OCI-LY3 (cell line): ENCODE measurements around the gene TRIM6.

Experiments used
- H2AFZ ChIP-seq: fragments of 200-600, 300-600 bp; shearing (Covaris generic); 2 replicates; pipeline ENCODE4 v1.6.0; 2014; ENCODE audit warnings: antibody characterized with exemption, low read depth, low read length
- H3K27ac ChIP-seq: fragments of 200-600, 300-600 bp; sonication (generic); 2 replicates; pipeline ENCODE4 v1.5.1; 2014; ENCODE audit warnings: mild to moderate bottlenecking, low read length, moderate library complexity, mixed read lengths
- H3K27me3 ChIP-seq: fragments of 200-600, 300-600 bp; sonication (generic); 2 replicates; pipeline ENCODE4 v1.6.1; 2014; ENCODE audit warnings: low read depth, low read length, mixed read lengths
- H3K36me3 ChIP-seq: fragments of 200-600, 300-600 bp; sonication (generic); replicated peaks from 2 replicates; pipeline ENCODE3; 2014; ENCODE audit warnings: low read depth, low read length, mixed read lengths
- H3K4me1 ChIP-seq: fragments of 300-600, 200-600 bp; sonication (generic); 2 replicates; pipeline ENCODE4 v1.6.1; 2014; ENCODE audit warnings: low read length, mixed read lengths
- H3K4me2 ChIP-seq: fragments of 200-600, 300-600 bp; sonication (generic); 2 replicates; pipeline ENCODE4 v1.6.1; 2014; ENCODE audit warnings: low read length, mixed read lengths
- H3K4me3 ChIP-seq: fragments of 300-600, 200-600 bp; sonication (generic); 2 replicates; pipeline ENCODE4 v1.5.1; 2014; ENCODE audit warnings: antibody characterized with exemption, mild to moderate bottlenecking, low read length, moderate library complexity
- H3K79me2 ChIP-seq: fragments of 300-600, 200-600 bp; shearing (Covaris generic); 2 replicates; pipeline ENCODE4 v1.6.1; 2014; ENCODE audit warnings: mild to moderate bottlenecking, low read length, mixed read lengths
- H3K9ac ChIP-seq: fragments of 300-600, 200-600 bp; shearing (Covaris generic); 2 replicates; pipeline ENCODE4 v1.6.0; 2014; ENCODE audit warnings: mild to moderate bottlenecking, low read length, moderate library complexity
- H3K9me3 ChIP-seq: fragments of 200-600, 300-600 bp; shearing (Covaris generic); 2 replicates; pipeline ENCODE4 v1.6.1; 2014; ENCODE audit warnings: low read length, mixed read lengths; ENCODE audit not compliant: insufficient read depth
- H4K20me1 ChIP-seq: fragments of 200-600, 300-600 bp; sonication (generic); 2 replicates; pipeline ENCODE4 v1.6.1; 2016; ENCODE audit warnings: low read length, mixed read lengths; ENCODE audit not compliant: insufficient read depth
- CTCF ChIP-seq: fragments of 200-600, 300-600 bp; sonication (generic); IDR thresholded peaks from 2 replicates; pipeline ENCODE4 v1.5.1; 2014; ENCODE audit warnings: antibody characterized with exemption, low read length, low read depth
- EZH2phosphoT487 ChIP-seq: fragments of 200-600 bp; shearing (Covaris generic); IDR thresholded peaks from 2 replicates; pipeline ENCODE4 v1.6.1; 2018; ENCODE audit warnings: antibody characterized with exemption, mixed run types, low read depth

Gene TRIM6

GRCh38 chr11:5596607-5597201, at the start of gene TRIM6:
TRIM6 (plus strand) TSS chr11:5596637; CDS start chr11:5596898, 261 bp downstream.
- peak within 1 kb of the TSS; percentile 61 for H3K4me2 ChIP-seq
- no peaks in the 10 kb centered on the region for H3K36me3 ChIP-seq
- H4K20me1 ChIP-seq: no peaks in the 10 kb centered on the region
- H3K4me3 ChIP-seq: peak within 1 kb of the TSS; percentile 72
- H3K27me3 ChIP-seq: no peaks in the 10 kb centered on the region
- H3K27ac ChIP-seq: no peak within 1 kb of the TSS
- no peak within 1 kb of the TSS; the same call in 1 of the 2 replicates for H2AFZ ChIP-seq
- H3K9me3 ChIP-seq: no peaks in the 10 kb centered on the region
- TF ChIP-seq CTCF (no peak), EZH2phosphoT487 (no peak)
- no peaks in the 10 kb centered on the region for H3K79me2 ChIP-seq
- peak within 1 kb of the TSS; percentile 24; the same call in 1 of the 2 replicates for H3K9ac ChIP-seq
- H3K4me1 ChIP-seq: peaks cover 4% of the 10 kb centered on the region

GRCh38 chr11:5547982-5548381, 48.5 kb upstream of the TRIM6 start:
- Histone ChIP-seq H3K27me3 (0 out of 2 replicates have a peak, but pooled peaks cover 4% of the 10 kb centered on the region), H3K27ac (no peak overlapping the region), H3K9me3 (no peaks in the 10 kb centered on the region), H3K79me2 (no peaks in the 10 kb centered on the region), H2AFZ (no peak overlapping the region), H3K9ac (no peak overlapping the region), H3K36me3 (no peaks in the 10 kb centered on the region), H3K4me3 (no peak overlapping the region), H4K20me1 (no peaks in the 10 kb centered on the region), H3K4me2 (peak overlapping the region; percentile 30), H3K4me1 (peaks cover 24% of the 10 kb centered on the region)
- no peak for TF ChIP-seq EZH2phosphoT487
- no peak for TF ChIP-seq CTCF

- TF ChIP-seq EZH2phosphoT487 (no peak), CTCF (no peak)
- H3K79me2 ChIP-seq: no peaks in the 10 kb centered on the region
- H3K36me3 ChIP-seq: no peaks in the 10 kb centered on the region
- H4K20me1 ChIP-seq: no peaks in the 10 kb centered on the region
- no peak within 1 kb of the TSS for H2AFZ ChIP-seq
- 0 out of 2 replicates have a peak, but pooled peaks cover 4% of the 10 kb centered on the region for H3K27me3 ChIP-seq
- H3K9me3 ChIP-seq: no peaks in the 10 kb centered on the region
- H3K27ac ChIP-seq: no peak within 1 kb of the TSS
- H3K4me1 ChIP-seq: peaks cover 24% of the 10 kb centered on the region
- H3K9ac ChIP-seq: no peak within 1 kb of the TSS
- H3K4me2 ChIP-seq: peak within 1 kb of the TSS; percentile 30
- H3K4me3 ChIP-seq: no peak within 1 kb of the TSS
Measured at GRCh38 chr11:5548440-5548839, 48.0 kb upstream of the TRIM6 start, which contains the start of gene OR52H1. OR52H1 (minus strand) TSS chr11:5548540; CDS start chr11:5545505, 3,035 bp downstream.

- Histone ChIP-seq H3K4me1 (peaks cover 24% of the 10 kb centered on the region), H4K20me1 (no peaks in the 10 kb centered on the region), H3K9me3 (no peaks in the 10 kb centered on the region), H3K36me3 (no peaks in the 10 kb centered on the region), H3K27ac (peak overlapping the region; percentile 10; the same call in 1 of the 2 replicates), H3K79me2 (no peaks in the 10 kb centered on the region), H3K27me3 (peaks cover 2% of the 10 kb centered on the region; the same call in 1 of the 2 replicates), H2AFZ (no peak overlapping the region), H3K4me3 (no peak overlapping the region), H3K4me2 (peak overlapping the region; percentile 34; the same call in 1 of the 2 replicates), H3K9ac (no peak overlapping the region)
- TF ChIP-seq EZH2phosphoT487 (no peak), CTCF (no peak)
Measured at GRCh38 chr11:5550440-5551095, 45.9 kb upstream of the TRIM6 start.
